ENCODE data around the gene ACAD9. TPM values are rescaled to one million over a fixed set of nuclear protein-coding genes. Genes with fewer than 3 reads are reported as not detected.
A peak's percentile ranks its signal among the peaks of the same experiment; 100 is the strongest.

Gene ACAD9
- total and polyA plus RNA-seq, 10 of the 15 experiments (the other 5 are each of a cell fraction or from before 2014, with no cell fraction given), result 12.7 to 63.1 (median 43.7) TPM

DNA sequence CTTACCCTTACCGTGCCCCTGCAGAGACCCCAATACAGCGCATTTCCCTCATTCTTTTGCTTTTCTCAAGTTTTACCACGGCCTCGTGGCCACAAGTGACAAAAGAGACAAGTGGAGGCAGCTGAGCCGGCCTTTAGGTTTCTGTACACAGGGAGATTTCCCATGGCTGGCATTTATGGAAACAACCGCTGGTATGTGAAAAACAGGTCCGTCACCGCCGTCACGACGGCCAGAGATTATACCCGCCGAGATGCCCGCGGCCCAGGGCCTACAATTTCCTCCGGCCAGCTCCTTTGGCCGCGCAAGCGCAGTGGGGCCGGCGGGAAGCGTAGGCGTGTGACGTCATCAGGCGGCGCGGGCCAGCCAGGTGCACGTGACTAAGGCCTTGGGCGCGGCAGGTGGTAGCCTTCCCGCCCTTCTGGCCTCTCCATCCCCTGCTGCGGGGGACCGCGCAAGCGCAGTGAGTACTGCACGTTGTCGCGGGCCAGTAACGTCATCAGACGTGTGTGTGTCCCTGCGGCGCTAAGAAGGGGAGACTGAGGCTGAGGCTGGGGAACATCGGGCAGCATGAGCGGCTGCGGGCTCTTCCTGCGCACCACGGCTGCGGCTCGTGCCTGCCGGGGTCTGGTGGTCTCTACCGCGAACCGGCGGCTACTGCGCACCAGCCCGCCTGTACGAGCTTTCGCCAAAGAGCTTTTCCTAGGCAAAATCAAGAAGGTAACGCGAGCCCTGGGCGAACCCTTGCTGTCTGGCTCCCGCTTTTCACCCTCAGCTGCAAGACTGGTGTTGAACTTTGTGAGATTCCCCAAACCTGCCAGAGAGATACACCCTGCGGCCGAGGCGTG lies at the start of gene ACAD9 (continued):
- TF ChIP-seq ZNF207 (IDR thresholded peaks at IDR 0.05; ENCODE audit: borderline replicate concordance) (peak; percentile 44; the same call in 1 of the 2 replicates), HCFC1 (IDR thresholded peaks at IDR 0.05; ENCODE audit: low read length) (peak; percentile 78), ZNF274 (IDR thresholded peaks at IDR 0.05; ENCODE audit: insufficient read depth, insufficient read length) (no peak), TCF3 (IDR thresholded peaks at IDR 0.05; ENCODE audit: borderline replicate concordance, insufficient read depth, low read depth, low read length) (0 out of 2 replicates have a peak, but pooled peaks have one; percentile 83), RB1 (IDR thresholded peaks at IDR 0.05; ENCODE audit: borderline replicate concordance) (peak; percentile 99), MEF2B (IDR thresholded peaks at IDR 0.05; ENCODE audit: partially characterized antibody, poor library complexity, severe bottlenecking) (peak; percentile 44), STAT3 (IDR thresholded peaks at IDR 0.05; ENCODE audit: low read depth, low read length) (no peak), BHLHE40 (IDR thresholded peaks at IDR 0.05; ENCODE audit: borderline replicate concordance in 1 of 2, low read depth in 2 of 2, low read length in 1 of 2) (peak; percentile 99 to 100), SP1 (IDR thresholded peaks at IDR 0.05; ENCODE audit: low read depth, low read length) (peak; percentile 66), WRNIP1 (IDR thresholded peaks at IDR 0.05; ENCODE audit: borderline replicate concordance, low read depth, low read length) (0 out of 2 replicates have a peak, but pooled peaks have one; percentile 11), HDAC6 (IDR thresholded peaks at IDR 0.05; ENCODE audit: unreplicated experiment) (no peak), FOXK2 (IDR thresholded peaks at IDR 0.05) (peak; percentile 50; the same call in 1 of the 2 replicates), BACH1 (IDR thresholded peaks at IDR 0.05; ENCODE audit: borderline replicate concordance) (peak; percentile 64; the same call in 1 of the 2 replicates), MXI1 (IDR thresholded peaks at IDR 0.05; ENCODE audit: low read depth, low read length) (peak; percentile 89), CHD1 (IDR thresholded peaks at IDR 0.05; ENCODE audit: low read depth, low read length) (no peak), NBN (IDR thresholded peaks at IDR 0.05) (peak; percentile 100), EP300 (IDR thresholded peaks at IDR 0.05; ENCODE audit: borderline replicate concordance in 1 of 2, control insufficient read depth in 1 of 2, low read depth in 2 of 2, low read length in 2 of 2) (peak; percentile 48 to 53; a peak in 1 of 4 replicates), ZNF24 (IDR thresholded peaks at IDR 0.05) (no peak), SMARCA5 (IDR thresholded peaks at IDR 0.05) (no peak), BCL11A (IDR thresholded peaks at IDR 0.05; ENCODE audit: low read depth, low read length) (0 out of 2 replicates have a peak, but pooled peaks have one; percentile 10), PML (IDR thresholded peaks at IDR 0.05; ENCODE audit: low read length) (peak; percentile 95)
- TF ChIP-seq, protein P1, sequence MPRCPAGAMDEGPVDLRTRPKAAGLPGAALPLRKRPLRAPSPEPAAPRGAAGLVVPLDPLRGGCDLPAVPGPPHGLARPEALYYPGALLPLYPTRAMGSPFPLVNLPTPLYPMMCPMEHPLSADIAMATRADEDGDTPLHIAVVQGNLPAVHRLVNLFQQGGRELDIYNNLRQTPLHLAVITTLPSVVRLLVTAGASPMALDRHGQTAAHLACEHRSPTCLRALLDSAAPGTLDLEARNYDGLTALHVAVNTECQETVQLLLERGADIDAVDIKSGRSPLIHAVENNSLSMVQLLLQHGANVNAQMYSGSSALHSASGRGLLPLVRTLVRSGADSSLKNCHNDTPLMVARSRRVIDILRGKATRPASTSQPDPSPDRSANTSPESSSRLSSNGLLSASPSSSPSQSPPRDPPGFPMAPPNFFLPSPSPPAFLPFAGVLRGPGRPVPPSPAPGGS (IDR thresholded peaks at IDR 0.05; ENCODE audit: borderline replicate concordance, insufficient read depth, low read depth, low read length, poor library complexity, severe bottlenecking), result peak; percentile 37
- TF ChIP-seq, protein P2, sequence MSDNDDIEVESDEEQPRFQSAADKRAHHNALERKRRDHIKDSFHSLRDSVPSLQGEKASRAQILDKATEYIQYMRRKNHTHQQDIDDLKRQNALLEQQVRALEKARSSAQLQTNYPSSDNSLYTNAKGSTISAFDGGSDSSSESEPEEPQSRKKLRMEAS (IDR thresholded peaks at IDR 0.05; ENCODE audit: low read depth, low read length), result peak; percentile 98
- TF ChIP-seq, protein P3, sequence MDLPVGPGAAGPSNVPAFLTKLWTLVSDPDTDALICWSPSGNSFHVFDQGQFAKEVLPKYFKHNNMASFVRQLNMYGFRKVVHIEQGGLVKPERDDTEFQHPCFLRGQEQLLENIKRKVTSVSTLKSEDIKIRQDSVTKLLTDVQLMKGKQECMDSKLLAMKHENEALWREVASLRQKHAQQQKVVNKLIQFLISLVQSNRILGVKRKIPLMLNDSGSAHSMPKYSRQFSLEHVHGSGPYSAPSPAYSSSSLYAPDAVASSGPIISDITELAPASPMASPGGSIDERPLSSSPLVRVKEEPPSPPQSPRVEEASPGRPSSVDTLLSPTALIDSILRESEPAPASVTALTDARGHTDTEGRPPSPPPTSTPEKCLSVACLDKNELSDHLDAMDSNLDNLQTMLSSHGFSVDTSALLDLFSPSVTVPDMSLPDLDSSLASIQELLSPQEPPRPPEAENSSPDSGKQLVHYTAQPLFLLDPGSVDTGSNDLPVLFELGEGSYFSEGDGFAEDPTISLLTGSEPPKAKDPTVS (IDR thresholded peaks at IDR 0.05; ENCODE audit: low read depth, low read length), result no peak
- TF ChIP-seq, protein P4, sequence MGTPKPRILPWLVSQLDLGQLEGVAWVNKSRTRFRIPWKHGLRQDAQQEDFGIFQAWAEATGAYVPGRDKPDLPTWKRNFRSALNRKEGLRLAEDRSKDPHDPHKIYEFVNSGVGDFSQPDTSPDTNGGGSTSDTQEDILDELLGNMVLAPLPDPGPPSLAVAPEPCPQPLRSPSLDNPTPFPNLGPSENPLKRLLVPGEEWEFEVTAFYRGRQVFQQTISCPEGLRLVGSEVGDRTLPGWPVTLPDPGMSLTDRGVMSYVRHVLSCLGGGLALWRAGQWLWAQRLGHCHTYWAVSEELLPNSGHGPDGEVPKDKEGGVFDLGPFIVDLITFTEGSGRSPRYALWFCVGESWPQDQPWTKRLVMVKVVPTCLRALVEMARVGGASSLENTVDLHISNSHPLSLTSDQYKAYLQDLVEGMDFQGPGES (IDR thresholded peaks at IDR 0.05), result no peak

All from GM12878 (cell line).